A549 (cell line): ENCODE results near the gene ALOX5. TPM values are rescaled to one million over a fixed set of nuclear protein-coding genes. Genes with fewer than 3 reads are reported as not detected.
"Not testable (repeated sequence)": the region's sequence is repeated elsewhere in the genome, so short reads cannot be mapped to it uniquely, and the experiment has no call there.

Experiments used
- ATAC-seq, 2 experiments: fragments of 200-7000 bp in 1 of 2; fragments of >200 bp in 1 of 2; cut with Nextera tagmentation in 1 of 2; cut with Tn5 transposase in 1 of 2; 3 replicates each; pipeline versions ENCODE4 v1.8.0 to v1.9.1; 2018 to 2020; ENCODE audit warnings: mild to moderate bottlenecking in 1 of 2, moderate library complexity in 1 of 2
- CTCF ChIA-PET: fragments of 300-600 bp; sonication (Branson Sonifier 250); formaldehyde crosslinking; extraction: SDS; loops from one replicate; lab custom pipeline; 2021; ENCODE audit warnings: antibody characterized with exemption, inconsistent platforms; lab: Yijun Ruan, JAX
- POLR2A ChIA-PET: fragments of 350-600 bp; formaldehyde crosslinking; extraction: SDS; loops from one replicate; lab custom pipeline; 2021; ENCODE audit warnings: antibody characterized with exemption, inconsistent platforms; lab: Yijun Ruan, JAX
- DNase-seq, 2 experiments: peaks; one replicate each; pipeline versions ENCODE4 v3.0.0 to v3.0.0-alpha.2; 2011 to 2016; ENCODE audit warnings: low read depth in 1 of 2, low spot score in 1 of 2
- FAIRE-seq: peaks from 2 replicates; lab custom pipeline; 2011; peaks lifted over from hg19 to GRCh38; lab: Jason Lieb, UNC
- H3K27ac ChIP-seq, 2 experiments: fragments of >200 bp; sonication (Bioruptor Twin); formaldehyde crosslinking; 3 replicates each; pipeline ENCODE4 v1.5.1; 2016 to 2017
- H3K4me1 ChIP-seq: fragments of >200 bp; sonication (Bioruptor Twin); formaldehyde crosslinking; 3 replicates; pipeline ENCODE4 v1.6.1; 2016
- H3K4me2 ChIP-seq: fragments of >200 bp; sonication (Bioruptor Twin); formaldehyde crosslinking; 3 replicates; pipeline ENCODE4 v1.6.1; 2016
- H3K4me3 ChIP-seq: fragments of >200 bp; sonication (Bioruptor Twin); formaldehyde crosslinking; 3 replicates; pipeline ENCODE4 v1.5.1; 2016
- H3K9me3 ChIP-seq: fragments of >200 bp; sonication (Bioruptor Twin); formaldehyde crosslinking; 3 replicates; pipeline ENCODE4 v1.6.1; 2016
- BHLHE40 ChIP-seq: IDR thresholded peaks from 2 replicates; pipeline ENCODE4 v1.6.1; 2012; ENCODE audit warnings: low read depth, low read length, inconsistent platforms
- CBX2 ChIP-seq: fragments of 200-600 bp; sonication (generic); IDR thresholded peaks from 2 replicates; pipeline ENCODE4 v1.6.1; 2016; ENCODE audit warnings: low read depth, mild to moderate bottlenecking, borderline replicate concordance
- CHD4 ChIP-seq: fragments of 200-600 bp; sonication (generic); IDR thresholded peaks from 2 replicates; pipeline ENCODE4 v1.6.1; 2016; ENCODE audit warnings: antibody characterized with exemption, mild to moderate bottlenecking, borderline replicate concordance
- EP300 ChIP-seq, 2 experiments: fragments of >200 bp; sonication (Bioruptor Twin); formaldehyde crosslinking; IDR thresholded peaks; 2 replicates in 1 of 2; 3 replicates in 1 of 2; pipeline ENCODE4 v1.6.1; 2016 to 2017
- GATA3 ChIP-seq: IDR thresholded peaks from 2 replicates; pipeline ENCODE4 v1.6.1; 2012; ENCODE audit warnings: borderline replicate concordance
- HEYL ChIP-seq: fragments of 250-450 bp; sonication (Bioruptor Pico); IDR thresholded peaks from 2 replicates; pipeline ENCODE4 v1.8.0; 2021; ENCODE audit warnings: mild to moderate bottlenecking, moderate library complexity
- HOXB13 ChIP-seq: fragments of 250-450 bp; sonication (Bioruptor Pico); IDR thresholded peaks from 2 replicates; pipeline ENCODE4 v1.5.0; 2020; ENCODE audit warnings: low read depth, mild to moderate bottlenecking, moderate library complexity
- KDM5A ChIP-seq: fragments of 200-600 bp; sonication (generic); IDR thresholded peaks from 2 replicates; pipeline ENCODE4 v1.6.1; 2016; ENCODE audit warnings: antibody characterized with exemption, mild to moderate bottlenecking
- MAFK ChIP-seq: fragments of 450-650 bp; IDR thresholded peaks from 2 replicates; pipeline ENCODE4 v1.6.1; 2014; ENCODE audit not compliant: partially characterized antibody
- NFE2L2 ChIP-seq: fragments of 150-350 bp; conservative IDR thresholded peaks from 2 replicates; pipeline ENCODE4 v1.6.1; 2014; ENCODE audit warnings: low read length
- NPAS2 ChIP-seq: fragments of 250-450 bp; sonication (Bioruptor Pico); IDR thresholded peaks from 2 replicates; pipeline ENCODE4 v1.8.0; 2022; ENCODE audit warnings: mild to moderate bottlenecking, moderate library complexity, borderline replicate concordance
- PHF8 ChIP-seq: fragments of 200-600 bp; sonication (generic); IDR thresholded peaks from 2 replicates; pipeline ENCODE4 v1.6.1; 2016; ENCODE audit warnings: low read depth, mild to moderate bottlenecking, antibody characterized with exemption, moderate library complexity, borderline replicate concordance
- RAD21 ChIP-seq, 2 experiments: fragments of >200 bp in 1 of 2; sonication (Bioruptor Twin) in 1 of 2; formaldehyde crosslinking in 1 of 2; IDR thresholded peaks in 1 of 2; conservative IDR thresholded peaks in 1 of 2; 2 replicates in 1 of 2; 3 replicates in 1 of 2; pipeline ENCODE4 v1.6.1; 2012 to 2018; ENCODE audit warnings: inconsistent platforms in 1 of 2
- RARB ChIP-seq: fragments of 250-450 bp; sonication (Bioruptor Pico); IDR thresholded peaks from 2 replicates; pipeline ENCODE4 v1.8.0; 2021; ENCODE audit warnings: mild to moderate bottlenecking, moderate library complexity
- RFX5 ChIP-seq: fragments of 450-650 bp; IDR thresholded peaks from 2 replicates; pipeline ENCODE4 v1.7.1; 2014; ENCODE audit warnings: antibody characterized with exemption, mild to moderate bottlenecking, moderate library complexity
- RNF2 ChIP-seq: fragments of 200-600 bp; sonication (generic); IDR thresholded peaks from 2 replicates; pipeline ENCODE4 v1.6.1; 2016; ENCODE audit warnings: low read depth, mild to moderate bottlenecking, antibody characterized with exemption, moderate library complexity, borderline replicate concordance
- SREBF2 ChIP-seq: fragments of 450-650 bp; IDR thresholded peaks from 2 replicates; pipeline ENCODE4 v1.6.1; 2014; ENCODE audit warnings: mild to moderate bottlenecking, moderate library complexity
- TFCP2L1 ChIP-seq: fragments of 250-450 bp; sonication (Bioruptor Pico); IDR thresholded peaks from 2 replicates; pipeline ENCODE4 v1.5.0; 2021; ENCODE audit warnings: mild to moderate bottlenecking
- TP53 ChIP-seq: fragments of 250-450 bp; sonication (Bioruptor Pico); IDR thresholded peaks from 2 replicates; pipeline ENCODE4 v1.5.0; 2021; ENCODE audit warnings: mild to moderate bottlenecking, moderate library complexity
- ZC3H11A ChIP-seq: fragments of 450-650 bp; IDR thresholded peaks from 2 replicates; pipeline ENCODE4 v1.6.1; 2014; ENCODE audit warnings: antibody characterized with exemption, mild to moderate bottlenecking
- ZSCAN20 ChIP-seq: fragments of 250-450 bp; sonication (Bioruptor Pico); IDR thresholded peaks from 2 replicates; pipeline ENCODE4 v1.8.0; 2022; ENCODE audit warnings: mild to moderate bottlenecking, moderate library complexity
- WGBS: methylation state at CpG from one replicate; pipeline ENCODE4 v1.1.6; 2017; ENCODE audit errors: missing lambda C conversion rate; 5-methylcytosine and 5-hydroxymethylcytosine counted together
- polyA plus RNA-seq, 4 experiments: library from polyadenylated mRNA; depleted of rRNA in 3 of 4; stranded (reverse); fragments of >200 nt; fragmentation: RNase III in 1 of 4; extraction: RNeasy Plus Mini Kit Qiagen cat#74134 plus additional on column Dnase treatment in 1 of 4; gene quantifications; 2 replicates in 3 of 4; 3 replicates in 1 of 4; pipeline ENCODE4 v1.2.3, GENCODE V29; 2011 to 2017
- TF ChIP-seq, protein P1 (sequence below): fragments of >200 bp; sonication (Bioruptor Twin); formaldehyde crosslinking; IDR thresholded peaks from 3 replicates; pipeline ENCODE4 v1.5.1; 2016
- TF ChIP-seq, protein P2 (sequence below): fragments of 250-450 bp; sonication (Bioruptor Pico); IDR thresholded peaks from 2 replicates; pipeline ENCODE4 v1.5.0; 2020; ENCODE audit warnings: low read depth, mild to moderate bottlenecking, moderate library complexity

The ALOX5 gene
- polyA plus RNA-seq, 2 of the 4 experiments (the other 2 are of a cell fraction): 0.18 to 0.40 TPM

DNA sequence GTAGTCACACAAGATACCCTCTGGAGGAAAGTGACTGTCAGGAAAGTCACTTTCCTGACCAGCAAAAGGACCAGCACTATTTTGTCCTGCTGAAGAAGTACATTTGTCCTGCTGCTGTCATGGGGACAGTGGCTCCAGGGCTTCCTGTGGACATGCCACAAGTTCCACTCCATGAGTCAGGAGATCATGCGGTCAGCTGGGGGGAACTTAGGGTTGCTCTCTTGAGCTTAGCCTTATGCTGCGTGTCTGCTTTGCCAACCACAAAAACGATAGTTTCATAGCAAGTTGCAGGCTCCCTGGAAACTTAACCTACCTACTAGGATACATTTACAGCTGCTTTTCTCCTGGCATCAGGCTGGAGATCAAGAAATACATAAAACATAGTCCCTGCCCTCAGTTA is 19.8 kb upstream of the ALOX5 start:
- ChIA-PET CTCF (interaction anchor here (1.0 kb wide), 1 partner anchor 104 kb away, joined by 3 read pairs; no protein-coding TSS in a partner anchor), POLR2A (no interaction called here)
- no peak for FAIRE-seq

DNA sequence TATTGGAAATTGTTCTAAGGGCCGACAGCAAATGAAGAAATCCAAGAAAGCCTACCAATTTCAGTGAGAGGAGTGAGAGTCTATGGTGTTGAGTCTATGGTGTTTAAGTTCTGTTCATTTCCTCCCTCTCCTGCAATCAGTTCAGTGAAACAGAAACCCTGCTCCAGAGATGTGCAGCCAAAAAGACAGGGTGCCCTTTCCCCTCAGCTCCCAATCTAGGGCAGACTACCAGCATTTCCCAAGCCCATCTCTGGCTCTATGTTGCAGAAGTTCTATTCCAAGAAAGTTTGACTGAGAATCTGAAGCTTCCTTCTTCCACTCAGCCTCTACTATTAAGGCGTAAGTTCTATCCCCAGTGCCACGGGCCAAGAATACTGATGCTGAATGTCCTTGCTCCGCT is 18.5 kb upstream of the ALOX5 start:
- CTCF ChIA-PET: no interaction called here

More for the DNA sequence above, 19.8 kb upstream of the ALOX5 start:
- no peak for ATAC-seq
- WGBS: 4% methylated on average over 3 of the region's 3 CpGs
- Histone ChIP-seq H3K4me2 (no peak overlapping the region), H3K4me1 (no peaks in the 10 kb centered on the region), H3K4me3 (no peak overlapping the region), H3K27ac (no peak overlapping the region), H3K9me3 (no peaks in the 10 kb centered on the region)
- DNase-seq: no peak
- TF ChIP-seq BHLHE40 (no peak), ZSCAN20 (CRISPR knock-in tag) (no peak), EP300 (IDR thresholded peaks at IDR 0.05) (no peak), RAD21 (conservative IDR thresholded peaks at IDR 0.05 in 1 of 2, IDR thresholded peaks at IDR 0.05 in 1 of 2) (no peak), SREBF2 (no peak), TFCP2L1 (CRISPR knock-in tag) (no peak), KDM5A (no peak), TP53 (CRISPR knock-in tag) (no peak), NPAS2 (CRISPR knock-in tag) (no peak), NFE2L2 (no peak), CBX2 (no peak), ZC3H11A (no peak), RNF2 (no peak)
- TF ChIP-seq, protein P1, sequence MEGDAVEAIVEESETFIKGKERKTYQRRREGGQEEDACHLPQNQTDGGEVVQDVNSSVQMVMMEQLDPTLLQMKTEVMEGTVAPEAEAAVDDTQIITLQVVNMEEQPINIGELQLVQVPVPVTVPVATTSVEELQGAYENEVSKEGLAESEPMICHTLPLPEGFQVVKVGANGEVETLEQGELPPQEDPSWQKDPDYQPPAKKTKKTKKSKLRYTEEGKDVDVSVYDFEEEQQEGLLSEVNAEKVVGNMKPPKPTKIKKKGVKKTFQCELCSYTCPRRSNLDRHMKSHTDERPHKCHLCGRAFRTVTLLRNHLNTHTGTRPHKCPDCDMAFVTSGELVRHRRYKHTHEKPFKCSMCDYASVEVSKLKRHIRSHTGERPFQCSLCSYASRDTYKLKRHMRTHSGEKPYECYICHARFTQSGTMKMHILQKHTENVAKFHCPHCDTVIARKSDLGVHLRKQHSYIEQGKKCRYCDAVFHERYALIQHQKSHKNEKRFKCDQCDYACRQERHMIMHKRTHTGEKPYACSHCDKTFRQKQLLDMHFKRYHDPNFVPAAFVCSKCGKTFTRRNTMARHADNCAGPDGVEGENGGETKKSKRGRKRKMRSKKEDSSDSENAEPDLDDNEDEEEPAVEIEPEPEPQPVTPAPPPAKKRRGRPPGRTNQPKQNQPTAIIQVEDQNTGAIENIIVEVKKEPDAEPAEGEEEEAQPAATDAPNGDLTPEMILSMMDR: no peak
- TF ChIP-seq, protein P2, sequence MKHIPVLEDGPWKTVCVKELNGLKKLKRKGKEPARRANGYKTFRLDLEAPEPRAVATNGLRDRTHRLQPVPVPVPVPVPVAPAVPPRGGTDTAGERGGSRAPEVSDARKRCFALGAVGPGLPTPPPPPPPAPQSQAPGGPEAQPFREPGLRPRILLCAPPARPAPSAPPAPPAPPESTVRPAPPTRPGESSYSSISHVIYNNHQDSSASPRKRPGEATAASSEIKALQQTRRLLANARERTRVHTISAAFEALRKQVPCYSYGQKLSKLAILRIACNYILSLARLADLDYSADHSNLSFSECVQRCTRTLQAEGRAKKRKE (CRISPR knock-in tag): no peak

DNA sequence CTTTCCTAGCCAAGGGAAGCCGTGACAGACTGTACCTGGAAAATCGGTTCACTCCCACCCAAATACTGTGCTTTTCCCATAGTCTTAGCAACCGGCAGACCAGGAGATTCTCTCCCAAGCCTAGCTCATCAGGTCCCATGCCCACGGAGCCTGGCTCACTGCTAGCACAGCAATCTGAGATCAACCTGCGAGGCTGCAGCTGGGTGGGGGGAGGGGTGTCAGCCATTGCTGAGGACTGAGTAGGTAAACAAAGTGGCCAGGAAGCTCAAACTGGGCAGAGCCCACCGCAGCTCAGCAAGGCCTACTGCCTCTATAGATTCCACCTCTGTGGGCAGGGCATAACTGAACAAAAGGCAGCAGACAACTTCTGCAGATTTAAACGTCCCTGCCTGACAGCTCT is 15.1 kb upstream of the ALOX5 start:
- POLR2A ChIA-PET, H3K4me2 ChIP-seq, H3K4me3 ChIP-seq, H3K4me1 ChIP-seq, FAIRE-seq, ATAC-seq, H3K9me3 ChIP-seq, H3K27ac ChIP-seq, DNase-seq, CTCF ChIA-PET: not testable (repeated sequence)
- WGBS: 13% methylated on average over 5 of the region's 7 CpGs

More for the DNA sequence above, 18.5 kb upstream of the ALOX5 start:
- H3K4me3 ChIP-seq: no peak overlapping the region
- H3K27ac ChIP-seq: no peak overlapping the region
- H3K9me3 ChIP-seq: no peaks in the 10 kb centered on the region
- ATAC-seq (no peak; a peak in 1 of 6 replicates), FAIRE-seq (no peak), DNase-seq (no peak)
- TF ChIP-seq CHD4 (no peak), EP300 (IDR thresholded peaks at IDR 0.05) (no peak), CBX2 (no peak), TP53 (CRISPR knock-in tag) (no peak), HEYL (CRISPR knock-in tag) (no peak), MAFK (no peak), RARB (CRISPR knock-in tag) (no peak), HOXB13 (CRISPR knock-in tag) (no peak), RFX5 (no peak), GATA3 (no peak), KDM5A (no peak), PHF8 (no peak)
- no peak overlapping the region for H3K4me2 ChIP-seq
- H3K4me1 ChIP-seq: no peaks in the 10 kb centered on the region
- POLR2A ChIA-PET: no interaction called here
- WGBS: 15% methylated on average over 4 of the region's 4 CpGs

DNA sequence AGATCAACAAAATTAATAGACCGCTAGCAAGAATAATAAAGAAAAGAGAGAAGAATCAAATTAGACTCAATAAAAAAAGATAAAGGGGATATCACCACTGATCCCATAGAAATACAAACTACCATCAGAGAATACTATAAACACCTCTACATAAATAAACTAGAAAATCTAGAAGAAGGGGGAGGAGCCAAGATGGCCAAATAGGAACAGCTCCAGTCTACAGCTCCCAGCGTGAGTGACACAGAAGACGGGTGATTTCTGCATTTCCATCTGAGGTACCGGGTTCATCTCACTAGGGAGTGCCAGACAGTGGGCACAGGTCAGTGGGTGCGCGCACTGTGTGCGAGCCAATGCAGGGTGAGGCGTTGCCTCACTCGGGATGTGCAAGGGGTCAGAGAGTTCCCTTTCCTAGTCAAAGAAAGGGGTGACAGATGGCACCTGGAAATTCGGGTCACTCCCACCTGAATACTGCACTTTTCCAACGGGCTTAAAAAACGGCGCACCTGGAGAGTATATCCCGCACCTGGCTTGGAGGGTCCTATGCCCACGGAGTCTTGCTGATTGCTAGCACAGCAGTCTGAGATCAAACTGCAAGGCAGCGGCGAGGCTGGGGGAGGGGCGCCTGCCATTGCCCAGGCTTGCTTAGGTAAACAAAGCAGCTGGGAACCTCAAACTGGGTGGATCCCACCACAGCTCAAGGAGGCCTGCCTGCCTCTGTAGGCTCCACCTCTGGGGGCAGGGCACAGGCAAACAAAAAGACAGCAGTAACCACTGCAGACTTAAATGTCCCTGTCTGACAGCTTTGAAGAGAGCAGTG is 11.8 kb upstream of the ALOX5 start:
- FAIRE-seq, H3K4me1 ChIP-seq, H3K27ac ChIP-seq, POLR2A ChIA-PET, DNase-seq, H3K9me3 ChIP-seq, ATAC-seq, H3K4me3 ChIP-seq: not testable (repeated sequence)
- 14% methylated on average over 13 of the region's 18 CpGs for WGBS
- peak overlapping the region; percentile 39; the same call in 1 of the 3 replicates for H3K4me2 ChIP-seq
- CTCF ChIA-PET: interaction anchor here (1.5 kb wide), 1 partner anchor 12 kb away, joined by 3 read pairs; no protein-coding TSS in a partner anchor

DNA sequence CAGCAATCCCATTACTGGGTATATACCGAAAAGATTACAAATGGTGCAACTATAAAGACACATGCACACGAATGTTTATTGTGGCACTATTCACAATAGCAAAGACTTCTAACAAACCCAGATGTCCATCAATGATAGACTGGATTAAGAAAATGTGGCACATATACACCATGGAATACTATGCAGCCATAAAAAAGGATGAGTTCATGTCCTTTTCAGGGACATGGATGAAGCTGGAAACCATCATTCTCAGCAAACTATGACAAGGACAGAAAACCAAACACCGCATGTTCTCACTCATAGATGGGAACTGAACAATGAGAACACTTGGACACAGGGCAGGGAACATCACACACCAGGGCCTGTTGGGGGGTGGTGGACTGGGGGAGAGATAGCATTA is 6.4 kb upstream of the ALOX5 start:
- H3K4me2 ChIP-seq, H3K4me1 ChIP-seq, DNase-seq, H3K4me3 ChIP-seq, ATAC-seq, CTCF ChIA-PET, H3K9me3 ChIP-seq, POLR2A ChIA-PET, FAIRE-seq, H3K27ac ChIP-seq: not testable (repeated sequence)
- WGBS: 35% methylated on average over 3 of the region's 3 CpGs
